Chondrocyte (in vitro differentiated cells): ENCODE measurements around the gene CFC1B. TPM values are rescaled to one million over a fixed set of nuclear protein-coding genes. Genes with fewer than 3 reads are reported as not detected.
"Not testable (repeated sequence)": the region's sequence is repeated elsewhere in the genome, so short reads cannot be mapped to it uniquely, and the experiment has no call there.

Experiments
- DNase-seq: peaks from one replicate; pipeline ENCODE4 v3.0.0; 2021; ENCODE audit warnings: mixed read lengths, low spot score
- H3K27ac Mint-ChIP-seq: one replicate; pipeline ENCODE4 v1.8.0; 2021; ENCODE audit warnings: mild to moderate bottlenecking, moderate library complexity, mixed read lengths; ENCODE audit not compliant: unreplicated experiment
- H3K27me3 Mint-ChIP-seq: 2 replicates; pipeline ENCODE4 v1.8.0; 2021; ENCODE audit warnings: low read depth, mixed read lengths
- H3K36me3 Mint-ChIP-seq: 2 replicates; pipeline ENCODE4 v1.8.0; 2021; ENCODE audit warnings: low read depth, mixed read lengths
- H3K4me1 Mint-ChIP-seq: 2 replicates; pipeline ENCODE4 v1.8.0; 2021; ENCODE audit warnings: low read depth, mild to moderate bottlenecking, mixed read lengths
- H3K4me3 Mint-ChIP-seq: one replicate; pipeline ENCODE4 v1.8.0; 2021; ENCODE audit warnings: mild to moderate bottlenecking, moderate library complexity, mixed read lengths; ENCODE audit not compliant: unreplicated experiment
- H3K9me3 Mint-ChIP-seq: 2 replicates; pipeline ENCODE4 v1.8.0; 2021; ENCODE audit warnings: low read depth, mixed read lengths
- total RNA-seq: library from RNA; stranded (reverse); gene quantifications from 3 replicates; pipeline ENCODE4 v1.2.1, GENCODE V29; 2021

CFC1B gene
- total RNA-seq, 1 donor from 2014 or later: not detected

DNA sequence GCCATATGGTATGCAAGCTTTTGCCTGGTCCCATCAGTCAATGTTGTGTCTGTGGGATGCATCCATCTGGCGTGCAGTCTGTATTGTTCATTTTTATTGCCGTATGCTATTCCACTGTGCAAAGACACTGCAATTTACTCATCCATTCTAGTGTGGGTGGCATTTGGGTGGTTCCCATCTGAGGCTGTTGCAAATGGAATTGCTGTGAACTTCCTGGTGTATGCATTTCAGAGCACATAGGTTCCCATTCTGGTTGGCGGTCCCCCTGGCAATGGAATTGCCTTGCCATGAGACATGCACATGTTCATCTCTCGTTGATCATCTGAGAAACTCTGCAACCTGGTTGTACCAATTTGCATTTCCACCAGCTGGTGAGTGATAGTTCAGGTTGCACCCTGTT is 56.5 kb downstream of the CFC1B start:
- not testable (repeated sequence) for H3K36me3 Mint-ChIP-seq, DNase-seq, H3K27me3 Mint-ChIP-seq, H3K4me1 Mint-ChIP-seq, H3K4me3 Mint-ChIP-seq, H3K9me3 Mint-ChIP-seq, H3K27ac Mint-ChIP-seq

Other genes with a start within 250 kb of the CFC1B start
- 43.5 to 50.1 TPM (median 48.4 TPM) in 3 replicates for gene IMP4, start 178.3 kb upstream of the CFC1B start, total RNA-seq
- gene PTPN18, start 165.2 kb upstream of the CFC1B start, total RNA-seq: 24.0 to 31.9 TPM (median 26.0 TPM) in 3 replicates
- gene POTEI, start 11.9 kb upstream of the CFC1B start, total RNA-seq: 0.07 to 1.2 TPM (median 1.0 TPM) in 3 replicates
- gene CFC1, start 78.4 kb downstream of the CFC1B start, total RNA-seq: not detected in 3 replicates
- not detected in 3 replicates for gene POTEJ, start 90.2 kb downstream of the CFC1B start, total RNA-seq
- gene GPR148, start 207.8 kb downstream of the CFC1B start, total RNA-seq: not detected in 3 replicates
- not detected in 3 replicates for gene AMER3, start 234.3 kb downstream of the CFC1B start, total RNA-seq